Mucosa of stomach (tissue), 1 donor: ENCODE results near the gene DPP10.

Experiments used
- H3K27me3 ChIP-seq: one replicate; pipeline ENCODE4 v1.7.0; 2013; ENCODE audit warnings: mild to moderate bottlenecking, low read length; ENCODE audit not compliant: control insufficient read depth, insufficient read depth
- H3K36me3 ChIP-seq: one replicate; pipeline ENCODE4 v1.7.0; 2013; ENCODE audit warnings: low read length; ENCODE audit not compliant: control insufficient read depth, insufficient read depth
- H3K4me1 ChIP-seq: one replicate; pipeline ENCODE4 v1.7.0; 2013; ENCODE audit warnings: mild to moderate bottlenecking, low read length; ENCODE audit not compliant: control insufficient read depth, insufficient read depth
- H3K4me3 ChIP-seq: one replicate; pipeline ENCODE4 v1.7.0; 2013; ENCODE audit warnings: low read length
- H3K9ac ChIP-seq: one replicate; pipeline ENCODE4 v1.7.0; 2013; ENCODE audit warnings: mild to moderate bottlenecking, low read length, moderate library complexity
- H3K9me3 ChIP-seq: one replicate; pipeline ENCODE4 v1.7.0; 2013; ENCODE audit warnings: mild to moderate bottlenecking, low read length, moderate library complexity; ENCODE audit not compliant: control insufficient read depth
- donor health status: Pancreatic carcinoma.

Gene DPP10

GRCh38 chr2:115574667-115575066 lies 1132.2 kb downstream of the DPP10 start:
- Histone ChIP-seq H3K9ac (no peak overlapping the region), H3K4me1 (no peaks in the 10 kb centered on the region), H3K9me3 (no peaks in the 10 kb centered on the region), H3K4me3 (no peak overlapping the region), H3K36me3 (no peaks in the 10 kb centered on the region), H3K27me3 (no peaks in the 10 kb centered on the region)

GRCh38 chr2:115580784-115581183 lies 1138.3 kb downstream of the DPP10 start:
- no peaks in the 10 kb centered on the region for H3K4me1 ChIP-seq
- H3K9me3 ChIP-seq: no peaks in the 10 kb centered on the region
- H3K9ac ChIP-seq: no peak overlapping the region
- H3K36me3 ChIP-seq: no peaks in the 10 kb centered on the region
- no peaks in the 10 kb centered on the region for H3K27me3 ChIP-seq
- no peak overlapping the region for H3K4me3 ChIP-seq

- no peaks in the 10 kb centered on the region for H3K9me3 ChIP-seq
- H3K4me1 ChIP-seq: no peaks in the 10 kb centered on the region
- H3K27me3 ChIP-seq: no peaks in the 10 kb centered on the region
- H3K36me3 ChIP-seq: no peaks in the 10 kb centered on the region
- no peak overlapping the region for H3K9ac ChIP-seq
- H3K4me3 ChIP-seq: no peak overlapping the region
Observed at GRCh38 chr2:115584507-115584906, 1142.1 kb downstream of the DPP10 start.

GRCh38 chr2:115596659-115597375 lies 1154.4 kb downstream of the DPP10 start:
- no peaks in the 10 kb centered on the region for H3K27me3 ChIP-seq
- H3K9ac ChIP-seq: no peak overlapping the region
- H3K9me3 ChIP-seq: no peaks in the 10 kb centered on the region
- no peaks in the 10 kb centered on the region for H3K36me3 ChIP-seq
- no peaks in the 10 kb centered on the region for H3K4me1 ChIP-seq
- no peak overlapping the region for H3K4me3 ChIP-seq

- Histone ChIP-seq H3K4me3 (no peak overlapping the region), H3K4me1 (no peaks in the 10 kb centered on the region), H3K36me3 (no peaks in the 10 kb centered on the region), H3K9ac (no peak overlapping the region), H3K27me3 (no peaks in the 10 kb centered on the region), H3K9me3 (no peaks in the 10 kb centered on the region)
Observed at GRCh38 chr2:115603285-115603684, 1160.8 kb downstream of the DPP10 start.

GRCh38 chr2:115606350-115606749 lies 1163.9 kb downstream of the DPP10 start:
- H3K4me3 ChIP-seq: no peak overlapping the region
- no peaks in the 10 kb centered on the region for H3K27me3 ChIP-seq
- H3K4me1 ChIP-seq: no peaks in the 10 kb centered on the region
- H3K9ac ChIP-seq: no peak overlapping the region
- H3K9me3 ChIP-seq: no peaks in the 10 kb centered on the region
- no peaks in the 10 kb centered on the region for H3K36me3 ChIP-seq

- no peaks in the 10 kb centered on the region for H3K9me3 ChIP-seq
- no peaks in the 10 kb centered on the region for H3K27me3 ChIP-seq
- no peaks in the 10 kb centered on the region for H3K4me1 ChIP-seq
- H3K4me3 ChIP-seq: no peak overlapping the region
- no peak overlapping the region for H3K9ac ChIP-seq
- H3K36me3 ChIP-seq: no peaks in the 10 kb centered on the region
Observed at GRCh38 chr2:115609978-115610377, 1167.5 kb downstream of the DPP10 start.

- H3K27me3 ChIP-seq: no peaks in the 10 kb centered on the region
- no peaks in the 10 kb centered on the region for H3K36me3 ChIP-seq
- no peak overlapping the region for H3K4me3 ChIP-seq
- H3K4me1 ChIP-seq: no peaks in the 10 kb centered on the region
- H3K9me3 ChIP-seq: no peaks in the 10 kb centered on the region
- H3K9ac ChIP-seq: no peak overlapping the region
Observed at GRCh38 chr2:115610888-115611287, 1168.4 kb downstream of the DPP10 start.

GRCh38 chr2:115624332-115624731 lies 1181.9 kb downstream of the DPP10 start:
- no peaks in the 10 kb centered on the region for H3K4me1 ChIP-seq
- H3K9me3 ChIP-seq: no peaks in the 10 kb centered on the region
- H3K27me3 ChIP-seq: no peaks in the 10 kb centered on the region
- H3K9ac ChIP-seq: no peak overlapping the region
- no peaks in the 10 kb centered on the region for H3K36me3 ChIP-seq
- H3K4me3 ChIP-seq: no peak overlapping the region

- H3K9ac ChIP-seq: no peak overlapping the region
- H3K27me3 ChIP-seq: no peaks in the 10 kb centered on the region
- no peaks in the 10 kb centered on the region for H3K9me3 ChIP-seq
- no peaks in the 10 kb centered on the region for H3K36me3 ChIP-seq
- no peak overlapping the region for H3K4me3 ChIP-seq
- peaks cover 11% of the 10 kb centered on the region for H3K4me1 ChIP-seq
Observed at GRCh38 chr2:115634578-115634977, 1192.1 kb downstream of the DPP10 start.

- no peak overlapping the region for H3K9ac ChIP-seq
- H3K36me3 ChIP-seq: no peaks in the 10 kb centered on the region
- peaks cover 11% of the 10 kb centered on the region for H3K4me1 ChIP-seq
- no peaks in the 10 kb centered on the region for H3K27me3 ChIP-seq
- no peaks in the 10 kb centered on the region for H3K9me3 ChIP-seq
- no peak overlapping the region for H3K4me3 ChIP-seq
Observed at GRCh38 chr2:115635430-115635829, 1193.0 kb downstream of the DPP10 start.

- Histone ChIP-seq H3K9ac (no peak overlapping the region), H3K4me3 (no peak overlapping the region), H3K9me3 (no peaks in the 10 kb centered on the region), H3K4me1 (no peaks in the 10 kb centered on the region), H3K36me3 (no peaks in the 10 kb centered on the region), H3K27me3 (no peaks in the 10 kb centered on the region)
Observed at GRCh38 chr2:115649731-115650130, 1207.3 kb downstream of the DPP10 start.

- no peaks in the 10 kb centered on the region for H3K4me1 ChIP-seq
- no peak overlapping the region for H3K9ac ChIP-seq
- no peaks in the 10 kb centered on the region for H3K9me3 ChIP-seq
- no peak overlapping the region for H3K4me3 ChIP-seq
- no peaks in the 10 kb centered on the region for H3K36me3 ChIP-seq
- no peaks in the 10 kb centered on the region for H3K27me3 ChIP-seq
Observed at GRCh38 chr2:115650827-115651226, 1208.4 kb downstream of the DPP10 start.
